IPS-18a (cell line): ENCODE measurements around the gene POLDIP3.
"Not testable (repeated sequence)": the region's sequence is repeated elsewhere in the genome, so short reads cannot be mapped to it uniquely, and the experiment has no call there.

Experiments
- H3K27ac ChIP-seq: one replicate; pipeline ENCODE4 v1.5.1; 2013; ENCODE audit warnings: low read length
- H3K27me3 ChIP-seq: one replicate; pipeline ENCODE4 v1.6.1; 2013; ENCODE audit warnings: mild to moderate bottlenecking, low read length; ENCODE audit not compliant: control insufficient read depth, insufficient read depth
- H3K36me3 ChIP-seq: one replicate; pipeline ENCODE4 v1.6.1; 2013; ENCODE audit warnings: low read depth, low read length; ENCODE audit not compliant: control insufficient read depth
- H3K4me1 ChIP-seq: one replicate; pipeline ENCODE4 v1.6.1; 2013; ENCODE audit warnings: low read depth, low read length; ENCODE audit not compliant: control insufficient read depth
- H3K4me3 ChIP-seq: one replicate; pipeline ENCODE4 v1.5.1; 2013; ENCODE audit warnings: low read length
- H3K9ac ChIP-seq: one replicate; pipeline ENCODE4 v1.6.1; 2013; ENCODE audit warnings: mild to moderate bottlenecking, low read length, moderate library complexity
- H3K9me3 ChIP-seq: one replicate; pipeline ENCODE4 v1.6.1; 2013; ENCODE audit warnings: low read depth, low read length; ENCODE audit not compliant: control insufficient read depth

Gene POLDIP3

GRCh38 chr22:42623756-42624441 lies 9.2 kb upstream of the POLDIP3 start:
- H3K36me3 ChIP-seq = peaks cover 28% of the 10 kb centered on the region
- H3K27ac ChIP-seq = no peak overlapping the region
- H3K9me3 ChIP-seq = no peaks in the 10 kb centered on the region
- H3K9ac ChIP-seq = no peak overlapping the region
- H3K27me3 ChIP-seq = no peaks in the 10 kb centered on the region
- no peak overlapping the region for H3K4me3 ChIP-seq
- H3K4me1 ChIP-seq = no peaks in the 10 kb centered on the region

GRCh38 chr22:42623301-42623751 lies 8.6 kb upstream of the POLDIP3 start:
- H3K27ac ChIP-seq = no peak overlapping the region
- peaks cover 25% of the 10 kb centered on the region for H3K36me3 ChIP-seq
- no peak overlapping the region for H3K9ac ChIP-seq
- no peak overlapping the region for H3K4me3 ChIP-seq
- no peaks in the 10 kb centered on the region for H3K27me3 ChIP-seq
- no peaks in the 10 kb centered on the region for H3K9me3 ChIP-seq
- H3K4me1 ChIP-seq = no peaks in the 10 kb centered on the region

- Histone ChIP-seq H3K9me3 (no peaks in the 10 kb centered on the region), H3K9ac (no peak overlapping the region), H3K4me3 (no peak overlapping the region), H3K4me1 (no peaks in the 10 kb centered on the region), H3K36me3 (peaks cover 14% of the 10 kb centered on the region), H3K27ac (no peak overlapping the region), H3K27me3 (no peaks in the 10 kb centered on the region)
Observed at GRCh38 chr22:42622061-42622710, 7.5 kb upstream of the POLDIP3 start.

GRCh38 chr22:42621505-42622002 lies 6.9 kb upstream of the POLDIP3 start:
- peaks cover 9% of the 10 kb centered on the region for H3K36me3 ChIP-seq
- no peaks in the 10 kb centered on the region for H3K27me3 ChIP-seq
- no peak overlapping the region for H3K4me3 ChIP-seq
- no peaks in the 10 kb centered on the region for H3K9me3 ChIP-seq
- H3K27ac ChIP-seq = no peak overlapping the region
- no peaks in the 10 kb centered on the region for H3K4me1 ChIP-seq
- H3K9ac ChIP-seq = no peak overlapping the region

- no peaks in the 10 kb centered on the region for H3K4me1 ChIP-seq
- no peaks in the 10 kb centered on the region for H3K27me3 ChIP-seq
- H3K27ac ChIP-seq = no peak overlapping the region
- H3K36me3 ChIP-seq = peaks cover 6% of the 10 kb centered on the region
- H3K9me3 ChIP-seq = no peaks in the 10 kb centered on the region
- no peak overlapping the region for H3K9ac ChIP-seq
- no peak overlapping the region for H3K4me3 ChIP-seq
Observed at GRCh38 chr22:42620084-42620483, 5.4 kb upstream of the POLDIP3 start.

GRCh38 chr22:42619261-42620063 lies 4.8 kb upstream of the POLDIP3 start:
- H3K9me3 ChIP-seq = no peaks in the 10 kb centered on the region
- H3K9ac ChIP-seq = no peak overlapping the region
- H3K27ac ChIP-seq = no peak overlapping the region
- H3K4me3 ChIP-seq = no peak overlapping the region
- H3K4me1 ChIP-seq = no peaks in the 10 kb centered on the region
- no peaks in the 10 kb centered on the region for H3K27me3 ChIP-seq
- peaks cover 6% of the 10 kb centered on the region for H3K36me3 ChIP-seq

GRCh38 chr22:42617155-42617983 lies 2.7 kb upstream of the POLDIP3 start:
- peaks cover 2% of the 10 kb centered on the region for H3K36me3 ChIP-seq
- no peak overlapping the region for H3K4me3 ChIP-seq
- no peak overlapping the region for H3K27ac ChIP-seq
- H3K4me1 ChIP-seq = peaks cover 6% of the 10 kb centered on the region
- no peak overlapping the region for H3K9ac ChIP-seq
- H3K9me3 ChIP-seq = no peaks in the 10 kb centered on the region
- H3K27me3 ChIP-seq = no peaks in the 10 kb centered on the region

- H3K27me3 ChIP-seq, H3K36me3 ChIP-seq, H3K27ac ChIP-seq, H3K4me3 ChIP-seq, H3K9me3 ChIP-seq, H3K4me1 ChIP-seq, H3K9ac ChIP-seq: not testable (repeated sequence)
Observed at GRCh38 chr22:42615860-42616175, 1.1 kb upstream of the POLDIP3 start.

- Histone ChIP-seq H3K4me1 (peaks cover 6% of the 10 kb centered on the region), H3K36me3 (peaks cover 7% of the 10 kb centered on the region), H3K27me3 (no peaks in the 10 kb centered on the region), H3K9me3 (no peaks in the 10 kb centered on the region), H3K4me3 (peak overlapping the region; percentile 98), H3K9ac (peak overlapping the region; percentile 88), H3K27ac (peak overlapping the region; percentile 91)
Observed at GRCh38 chr22:42615092-42615859, 593 bp upstream of the POLDIP3 start.

- Histone ChIP-seq H3K27me3 (no peaks in the 10 kb centered on the region), H3K4me3 (peak overlapping the region; percentile 98), H3K36me3 (peaks cover 7% of the 10 kb centered on the region), H3K4me1 (peaks cover 11% of the 10 kb centered on the region), H3K9ac (peak overlapping the region; percentile 88), H3K9me3 (no peaks in the 10 kb centered on the region), H3K27ac (peak overlapping the region; percentile 91)
Observed at GRCh38 chr22:42613872-42614301, 796 bp downstream of the POLDIP3 start.
